Lung (tissue), 12 donors: Measurements from ENCODE around the gene L3MBTL3. TPM values are rescaled to one million over a fixed set of nuclear protein-coding genes. Genes with fewer than 3 reads are reported as not detected.

Source experiments
- ATAC-seq: fragments of 200-7000 bp; cut with Tn5 transposase; one replicate; pipeline ENCODE4 v1.9.1; 2020; ENCODE audit warnings: moderate number of reproducible peaks; ENCODE audit not compliant: insufficient read depth, low FRiP score
- DNase-seq, 3 donors: peaks; one replicate each; pipeline ENCODE4 v3.0.0-alpha.2; 2013 to 2017
- H3K27ac ChIP-seq, 2 donors: one replicate each; pipeline ENCODE4 v1.5.1; 2013; ENCODE audit warnings: mild to moderate bottlenecking in 2 of 2, moderate library complexity in 2 of 2, control low read depth in 1 of 2, inconsistent platforms in 1 of 2, low read depth in 1 of 2, low read length in 1 of 2
- H3K27me3 ChIP-seq, 3 donors: one replicate each; pipeline ENCODE4 v1.5.1; 2013; ENCODE audit warnings: low read length in 2 of 3; ENCODE audit not compliant: control insufficient read depth in 3 of 3, insufficient read depth in 3 of 3
- H3K36me3 ChIP-seq, 4 donors: one replicate each; pipeline ENCODE4 v1.5.1; 2013; ENCODE audit warnings: low read length in 4 of 4, mild to moderate bottlenecking in 1 of 4, moderate library complexity in 1 of 4; ENCODE audit not compliant: control insufficient read depth in 4 of 4, insufficient read depth in 4 of 4
- H3K4me1 ChIP-seq, 5 donors: one replicate each; pipeline ENCODE4 v1.5.1; 2013; ENCODE audit warnings: low read length in 5 of 5, mild to moderate bottlenecking in 2 of 5, moderate library complexity in 1 of 5; ENCODE audit not compliant: control insufficient read depth in 5 of 5, insufficient read depth in 5 of 5
- H3K4me3 ChIP-seq: one replicate; pipeline ENCODE4 v1.5.1; 2013; ENCODE audit warnings: mild to moderate bottlenecking, control low read depth, moderate library complexity
- H3K9ac ChIP-seq, 2 donors: one replicate each; pipeline ENCODE4 v1.5.1; 2013; ENCODE audit warnings: low read length in 2 of 2, control low read depth in 1 of 2; ENCODE audit not compliant: insufficient read depth in 1 of 2
- H3K9me3 ChIP-seq, 4 donors: one replicate each; pipeline ENCODE4 v1.5.1; 2013; ENCODE audit warnings: low read length in 3 of 4, mild to moderate bottlenecking in 1 of 4, moderate library complexity in 1 of 4; ENCODE audit not compliant: control insufficient read depth in 4 of 4, insufficient read depth in 3 of 4
- CTCF ChIP-seq: IDR thresholded peaks from 2 replicates; pipeline ENCODE4 v1.5.1; 2012; ENCODE audit warnings: mild to moderate bottlenecking; ENCODE audit errors: control extremely low read depth, extremely low read depth
- WGBS, 2 donors: extraction: QIAGEN DNeasy Blood & Tissue Kit; methylation state at CpG; one replicate each; pipeline ENCODE4 v1.1.7; 2013; 5-methylcytosine and 5-hydroxymethylcytosine counted together
- polyA plus RNA-seq, 2 donors: library from polyadenylated mRNA; stranded (reverse); fragments of 200-250 nt; gene quantifications; one replicate each; pipeline ENCODE4 v1.2.1, GENCODE V29; 2013
- total RNA-seq, 2 donors: library from RNA; depleted of rRNA in 1 of 2; stranded (reverse); fragments of >200 nt in 1 of 2; gene quantifications; one replicate each; pipeline ENCODE4 v1.2.1, GENCODE V29; 2014 to 2021
- donor health status: control.
- donor health status: control.
- donor health status: Bipolar disorder and iron deficiency.
- donor health status: healthy.
- donor health status: DM: yes; HTN: yes; CAD: no.

L3MBTL3 gene
- total and polyA plus RNA-seq, 4 donors = 2.0 to 15.9 (median 3.7) TPM

- H3K36me3 ChIP-seq = peaks cover 0 to under 1% (median 0%) of the 10 kb centered on the region in 4 donors
- H3K4me1 ChIP-seq = no peaks in the 10 kb centered on the region
- WGBS, 2 donors = 98 to 99% methylated on average over 2 of the region's 2 CpGs
- H3K9ac ChIP-seq = no peak overlapping the region
- no peak for ATAC-seq
- H3K27me3 ChIP-seq = no peaks in the 10 kb centered on the region
- DNase-seq = no peak
- no peak for TF ChIP-seq CTCF
- H3K4me3 ChIP-seq = no peak overlapping the region
- H3K9me3 ChIP-seq = no peaks in the 10 kb centered on the region
- H3K27ac ChIP-seq = no peak overlapping the region
Observed at GRCh38 chr6:130026859-130027258, 8.5 kb downstream of the L3MBTL3 start.

- ATAC-seq (no peak), DNase-seq (no peak)
- no peaks in the 10 kb centered on the region for H3K4me1 ChIP-seq
- no peak for TF ChIP-seq CTCF
- no peak overlapping the region for H3K4me3 ChIP-seq
- H3K27me3 ChIP-seq = no peaks in the 10 kb centered on the region
- no peak overlapping the region for H3K9ac ChIP-seq
- peaks cover 0 to 3% (median 0%) of the 10 kb centered on the region in 4 donors for H3K36me3 ChIP-seq
- 54 to 55% methylated on average over 1 of the region's 1 CpG for WGBS, 2 donors
- no peaks in the 10 kb centered on the region for H3K9me3 ChIP-seq
- H3K27ac ChIP-seq = no peak overlapping the region
Observed at GRCh38 chr6:130027948-130028347, 9.6 kb downstream of the L3MBTL3 start.

GRCh38 chr6:130029163-130029562, 10.8 kb downstream of the L3MBTL3 start:
- DNase-seq (no peak), ATAC-seq (no peak)
- no peaks in the 10 kb centered on the region for H3K9me3 ChIP-seq
- no peak for TF ChIP-seq CTCF
- no peaks in the 10 kb centered on the region for H3K27me3 ChIP-seq
- WGBS, 2 donors = 90 to 95% methylated on average over 6 of the region's 6 CpGs
- no peak overlapping the region for H3K27ac ChIP-seq
- no peak overlapping the region for H3K4me3 ChIP-seq
- no peak overlapping the region for H3K9ac ChIP-seq
- H3K4me1 ChIP-seq = peaks cover 0 to 4% (median 0%) of the 10 kb centered on the region in 5 donors
- H3K36me3 ChIP-seq = peaks cover 0 to 3% (median 0%) of the 10 kb centered on the region in 4 donors

- ATAC-seq (no peak), DNase-seq (no peak)
- H3K27me3 ChIP-seq = no peaks in the 10 kb centered on the region
- H3K9me3 ChIP-seq = no peaks in the 10 kb centered on the region
- H3K36me3 ChIP-seq = peaks cover 0 to 3% (median 0%) of the 10 kb centered on the region in 4 donors
- TF ChIP-seq CTCF = no peak
- H3K9ac ChIP-seq = no peak overlapping the region
- H3K27ac ChIP-seq = no peak overlapping the region
- no peak overlapping the region for H3K4me3 ChIP-seq
- 80 to 87% methylated on average over 9 of the region's 9 CpGs for WGBS, 2 donors
- H3K4me1 ChIP-seq = peaks cover 0 to 8% (median 0%) of the 10 kb centered on the region in 5 donors
Observed at GRCh38 chr6:130032758-130033340, 14.5 kb downstream of the L3MBTL3 start.
